ENCODE data around the gene TMEM156. TPM values are rescaled to one million over a fixed set of nuclear protein-coding genes. Genes with fewer than 3 reads are reported as not detected.

The TMEM156 gene
- polyA plus RNA-seq, 1 donor from 2014 or later, result not detected

- Histone ChIP-seq H3K4me2 (ENCODE audit: low read length) (no peak overlapping the region), H2AFZ (ENCODE audit: low read depth, low read length) (no peak overlapping the region), H3K9me2 (ENCODE audit: insufficient read depth, low read length) (no peaks in the 10 kb centered on the region), H3K27ac (ENCODE audit: low read length) (no peak overlapping the region), H3K9ac (ENCODE audit: low read length) (no peak overlapping the region), H3K79me2 (replicated peaks; ENCODE audit: insufficient read depth, low read length) (no peaks in the 10 kb centered on the region), H4K20me1 (ENCODE audit: insufficient read depth) (no peaks in the 10 kb centered on the region), H3K9me3 (ENCODE audit: low read length) (no peaks in the 10 kb centered on the region), H3K27me3 (ENCODE audit: insufficient read depth, low read depth, low read length) (no peaks in the 10 kb centered on the region), H3K4me3 (ENCODE audit: low read length) (peak overlapping the region; percentile 72), H3K36me3 (ENCODE audit: insufficient read depth, low read length) (no peaks in the 10 kb centered on the region), H3F3A (ENCODE audit: insufficient read depth, low read length, poor library complexity, severe bottlenecking) (no peaks in the 10 kb centered on the region)
- no peak for TF ChIP-seq MXI1 (conservative IDR thresholded peaks at IDR 0.05; ENCODE audit: poor library complexity, severe bottlenecking)
- no peak for TF ChIP-seq EP300 (conservative IDR thresholded peaks at IDR 0.05; ENCODE audit: poor library complexity, severe bottlenecking)
- no peak for TF ChIP-seq POLR2AphosphoS5 (IDR thresholded peaks at IDR 0.05)
- no peak for TF ChIP-seq REST (IDR thresholded peaks at IDR 0.05; ENCODE audit: borderline replicate concordance)
- no peak for TF ChIP-seq EZH2 (IDR thresholded peaks at IDR 0.05; ENCODE audit: borderline replicate concordance, insufficient read depth, low read length, poor library complexity, severe bottlenecking)
- TF ChIP-seq CTCF (IDR thresholded peaks at IDR 0.05; ENCODE audit: poor library complexity, severe bottlenecking), result no peak
- no peak for TF ChIP-seq SMC3 (conservative IDR thresholded peaks at IDR 0.05; ENCODE audit: poor library complexity)
- TF ChIP-seq TAF1 (IDR thresholded peaks at IDR 0.05; ENCODE audit: low read depth), result no peak
- TF ChIP-seq RAD21 (conservative IDR thresholded peaks at IDR 0.05), result no peak
These were observed 11.1 kb upstream of the TMEM156 start for GRCh38 chr4:39043058-39043860.

GRCh38 chr4:39042366-39042765 is 10.2 kb upstream of the TMEM156 start:
- H2AFZ ChIP-seq (ENCODE audit: low read depth, low read length), result no peak overlapping the region
- H3K9ac ChIP-seq (ENCODE audit: low read length), result no peak overlapping the region
- H3K27me3 ChIP-seq (ENCODE audit: insufficient read depth, low read depth, low read length), result no peaks in the 10 kb centered on the region
- H3K9me2 ChIP-seq (ENCODE audit: insufficient read depth, low read length), result no peaks in the 10 kb centered on the region
- no peak overlapping the region for H3K4me2 ChIP-seq (ENCODE audit: low read length)
- H3K4me3 ChIP-seq (ENCODE audit: low read length), result no peak overlapping the region
- H3K27ac ChIP-seq (ENCODE audit: low read length), result no peak overlapping the region
- H3K9me3 ChIP-seq (ENCODE audit: low read length), result no peaks in the 10 kb centered on the region
- TF ChIP-seq POLR2AphosphoS5 (IDR thresholded peaks at IDR 0.05), result no peak
- no peak for TF ChIP-seq MXI1 (conservative IDR thresholded peaks at IDR 0.05; ENCODE audit: poor library complexity, severe bottlenecking)
- no peak for TF ChIP-seq CTCF (IDR thresholded peaks at IDR 0.05; ENCODE audit: poor library complexity, severe bottlenecking)
- no peak for TF ChIP-seq EP300 (conservative IDR thresholded peaks at IDR 0.05; ENCODE audit: poor library complexity, severe bottlenecking)
- TF ChIP-seq TAF1 (IDR thresholded peaks at IDR 0.05; ENCODE audit: low read depth), result no peak
- no peaks in the 10 kb centered on the region for H3F3A ChIP-seq (ENCODE audit: insufficient read depth, low read length, poor library complexity, severe bottlenecking)
- no peaks in the 10 kb centered on the region for H3K36me3 ChIP-seq (ENCODE audit: insufficient read depth, low read length)
- H4K20me1 ChIP-seq (ENCODE audit: insufficient read depth), result no peaks in the 10 kb centered on the region
- H3K79me2 ChIP-seq (replicated peaks; ENCODE audit: insufficient read depth, low read length), result no peaks in the 10 kb centered on the region

Measured in neural cell (in vitro differentiated cells).